HFF-Myc (cell line): ENCODE measurements around the gene PRORP.
"Not testable (repeated sequence)": the region's sequence is repeated elsewhere in the genome, so short reads cannot be mapped to it uniquely, and the experiment has no call there.

Experiments used
- DNase-seq: peaks from one replicate; pipeline ENCODE4 v3.0.0-alpha.2; 2011; ENCODE audit warnings: low read depth; ENCODE audit errors: extremely low read depth
- H3K4me3 ChIP-seq: replicated peaks from 2 replicates; pipeline ENCODE4 v1.5.1; 2011; ENCODE audit warnings: low read depth, mild to moderate bottlenecking, control low read depth, low read length
- CTCF ChIP-seq: IDR thresholded peaks from 2 replicates; pipeline ENCODE4 v1.5.1; 2012; ENCODE audit warnings: mild to moderate bottlenecking, low read depth, low read length, control low read depth; ENCODE audit errors: missing control alignments

Gene PRORP

GRCh38 chr14:35147711-35148110 lies 25.4 kb downstream of the PRORP start:
- no peak overlapping the region for H3K4me3 ChIP-seq
- no peak for TF ChIP-seq CTCF

DNA sequence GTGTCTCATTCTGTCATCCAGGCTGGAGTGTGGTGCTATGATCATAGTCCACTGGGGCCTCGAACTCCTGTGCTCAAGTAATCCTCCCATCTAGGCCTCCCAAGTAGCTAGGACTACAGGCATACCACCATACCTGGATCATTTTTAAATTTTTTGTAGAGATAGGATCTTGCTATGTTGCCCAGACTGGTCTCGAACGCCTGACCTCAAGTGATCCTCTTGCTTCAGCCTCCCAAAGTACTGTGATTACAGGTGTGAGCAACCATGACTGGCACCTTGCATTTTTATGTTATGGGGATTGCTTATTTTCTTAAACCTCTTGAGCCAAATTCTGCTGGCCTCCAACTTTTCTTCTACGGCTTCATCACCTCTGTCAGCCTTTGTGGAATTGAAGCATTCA lies 26.9 kb downstream of the PRORP start:
- no peak for TF ChIP-seq CTCF
- DNase-seq: no peak
- H3K4me3 ChIP-seq: no peak overlapping the region

More at GRCh38 chr14:35147711-35148110, 25.4 kb downstream of the PRORP start:
- no peak for DNase-seq

DNA sequence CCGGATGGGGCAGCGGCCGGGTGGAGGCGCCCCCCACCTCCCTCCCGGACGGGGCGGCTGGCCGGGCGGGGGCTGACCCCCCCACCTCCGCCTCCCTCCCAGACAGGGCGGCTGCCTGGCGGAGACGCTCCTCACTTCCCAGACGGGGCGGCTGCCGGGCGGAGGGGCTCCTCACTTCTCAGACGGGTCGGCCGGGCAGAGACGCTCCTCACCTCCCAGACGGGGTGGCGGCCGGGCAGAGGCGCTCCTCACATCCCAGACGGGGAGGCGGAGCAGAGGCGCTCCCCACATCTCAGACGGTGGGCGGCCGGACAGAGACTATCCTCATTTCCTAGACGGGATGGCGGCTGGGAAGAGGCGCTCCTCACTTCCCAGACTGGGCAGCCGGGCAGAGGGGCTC lies 30.2 kb downstream of the PRORP start:
- not testable (repeated sequence) for DNase-seq, H3K4me3 ChIP-seq

DNA sequence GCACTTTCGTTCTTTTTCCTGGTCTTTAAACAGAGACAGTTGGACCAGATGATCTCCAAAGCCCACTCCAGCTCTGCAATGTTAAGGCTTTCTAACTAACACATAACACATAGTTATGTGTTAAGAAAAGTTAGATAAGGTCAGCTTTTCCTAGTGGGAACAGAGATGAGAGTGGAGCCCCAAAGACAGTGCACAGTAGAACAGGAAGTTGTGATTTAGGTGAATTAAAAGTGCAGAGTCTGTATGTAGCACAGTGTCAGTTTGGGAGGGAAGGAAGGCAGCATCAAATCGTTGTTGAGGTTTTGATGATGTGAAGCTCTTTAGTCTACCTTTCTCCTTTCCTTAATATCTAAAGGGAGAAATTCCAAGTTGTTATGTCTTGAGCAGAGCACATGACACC lies 31.7 kb downstream of the PRORP start:
- TF ChIP-seq CTCF: no peak
- H3K4me3 ChIP-seq: no peak overlapping the region
- DNase-seq: no peak

GRCh38 chr14:35155962-35156361 lies 33.6 kb downstream of the PRORP start:
- TF ChIP-seq CTCF: no peak
- no peak overlapping the region for H3K4me3 ChIP-seq
- no peak for DNase-seq

GRCh38 chr14:35158491-35158890 lies 36.1 kb downstream of the PRORP start:
- no peak overlapping the region for H3K4me3 ChIP-seq
- no peak for TF ChIP-seq CTCF
- no peak for DNase-seq

GRCh38 chr14:35158951-35159653 lies 36.8 kb downstream of the PRORP start:
- no peak overlapping the region for H3K4me3 ChIP-seq
- DNase-seq: no peak
- TF ChIP-seq CTCF: no peak
